HepG2 (cell line): ENCODE measurements around the gene CLCA2.

ENCODE experiments used
- ARNT2 ChIP-seq: sonication (generic); formaldehyde crosslinking; IDR thresholded peaks from 2 replicates; pipeline ENCODE4 v1.8.0; 2022; ENCODE audit warnings: mild to moderate bottlenecking, low read depth, missing genetic modification reagents, moderate library complexity
- CTCF ChIP-seq: sonication (generic); formaldehyde crosslinking; IDR thresholded peaks from 2 replicates; pipeline ENCODE4 v1.5.0; 2020; ENCODE audit warnings: mild to moderate bottlenecking, missing genetic modification reagents, moderate library complexity
- EP300 ChIP-seq, 3 experiments: sonication (generic) in 1 of 3; formaldehyde crosslinking in 1 of 3; IDR thresholded peaks; 2 replicates each; pipeline versions ENCODE4 v1.5.1 to v1.6.1; 2011 to 2020; ENCODE audit warnings: low read depth in 2 of 3, low read length in 2 of 3, borderline replicate concordance in 1 of 3, improper control_type of control experiment in 1 of 3, mild to moderate bottlenecking in 1 of 3, missing genetic modification reagents in 1 of 3, moderate library complexity in 1 of 3
- FOSL1 ChIP-seq: sonication (generic); formaldehyde crosslinking; IDR thresholded peaks from 2 replicates; pipeline ENCODE4 v1.9.0; 2021; ENCODE audit warnings: missing genetic modification reagents, borderline replicate concordance
- HDAC1 ChIP-seq: sonication (generic); formaldehyde crosslinking; IDR thresholded peaks from 2 replicates; pipeline ENCODE4 v1.5.1; 2020; ENCODE audit warnings: mild to moderate bottlenecking, missing genetic modification reagents
- HNF1A ChIP-seq, 2 experiments: sonication (generic) in 1 of 2; formaldehyde crosslinking in 1 of 2; IDR thresholded peaks; 2 replicates each; pipeline versions ENCODE4 v1.4.0 to v1.6.1; 2016 to 2020; ENCODE audit warnings: borderline replicate concordance in 1 of 2, low read depth in 1 of 2, mild to moderate bottlenecking in 1 of 2, missing genetic modification reagents in 1 of 2
- JUNB ChIP-seq: sonication (generic); formaldehyde crosslinking; IDR thresholded peaks from 2 replicates; pipeline ENCODE4 v1.8.0; 2022; ENCODE audit warnings: missing genetic modification reagents, mild to moderate bottlenecking, borderline replicate concordance
- KAT7 ChIP-seq: IDR thresholded peaks from 2 replicates; pipeline ENCODE4 v1.6.1; 2018; ENCODE audit warnings: borderline replicate concordance, missing compliant biosample characterization
- KLF13 ChIP-seq: sonication (generic); formaldehyde crosslinking; IDR thresholded peaks from 2 replicates; pipeline ENCODE4 v1.4.0; 2020; ENCODE audit warnings: mild to moderate bottlenecking, missing genetic modification reagents
- PCBP2 ChIP-seq: fragments of 200-400 bp; formaldehyde crosslinking; optimal IDR thresholded peaks from 2 replicates; pipeline ENCODE3; 2018; ENCODE audit warnings: low read length, low read depth; ENCODE audit not compliant: poor library complexity, severe bottlenecking
- TBP ChIP-seq: sonication (generic); formaldehyde crosslinking; IDR thresholded peaks from 2 replicates; pipeline ENCODE4 v1.5.0; 2020; ENCODE audit warnings: missing genetic modification reagents
- ZFP41 ChIP-seq: sonication (generic); formaldehyde crosslinking; IDR thresholded peaks from 2 replicates; pipeline ENCODE4 v1.4.0; 2020; ENCODE audit warnings: mild to moderate bottlenecking, missing genetic modification reagents, borderline replicate concordance
- TF ChIP-seq, protein P1 (sequence below): IDR thresholded peaks from 2 replicates; pipeline ENCODE4 v1.6.1; 2012; ENCODE audit warnings: inconsistent platforms
- TF ChIP-seq, protein P2 (sequence below): IDR thresholded peaks from 2 replicates; pipeline ENCODE4 v1.6.1; 2016; ENCODE audit warnings: missing compliant biosample characterization, missing genetic modification reagents, borderline replicate concordance

- TF ChIP-seq KLF13 (CRISPR knock-in tag) (no peak), HDAC1 (CRISPR knock-in tag) (no peak), CTCF (CRISPR knock-in tag) (no peak), JUNB (CRISPR knock-in tag) (no peak), ZFP41 (no peak), ARNT2 (no peak), TBP (CRISPR knock-in tag) (no peak), KAT7 (CRISPR knock-in tag) (no peak), EP300 (IDR thresholded peaks at IDR 0.05; ENCODE audit: low read depth in 2 of 2, low read length in 2 of 2) (no peak), EP300 (CRISPR knock-in tag; IDR thresholded peaks at IDR 0.05; ENCODE audit: borderline replicate concordance) (no peak), HNF1A (IDR thresholded peaks at IDR 0.05; ENCODE audit: low read depth) (no peak), HNF1A (CRISPR knock-in tag; IDR thresholded peaks at IDR 0.05; ENCODE audit: borderline replicate concordance) (no peak), FOSL1 (CRISPR knock-in tag) (no peak), PCBP2 (no peak)
- TF ChIP-seq, protein P1, sequence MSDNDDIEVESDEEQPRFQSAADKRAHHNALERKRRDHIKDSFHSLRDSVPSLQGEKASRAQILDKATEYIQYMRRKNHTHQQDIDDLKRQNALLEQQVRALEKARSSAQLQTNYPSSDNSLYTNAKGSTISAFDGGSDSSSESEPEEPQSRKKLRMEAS = no peak
- TF ChIP-seq, protein P2, sequence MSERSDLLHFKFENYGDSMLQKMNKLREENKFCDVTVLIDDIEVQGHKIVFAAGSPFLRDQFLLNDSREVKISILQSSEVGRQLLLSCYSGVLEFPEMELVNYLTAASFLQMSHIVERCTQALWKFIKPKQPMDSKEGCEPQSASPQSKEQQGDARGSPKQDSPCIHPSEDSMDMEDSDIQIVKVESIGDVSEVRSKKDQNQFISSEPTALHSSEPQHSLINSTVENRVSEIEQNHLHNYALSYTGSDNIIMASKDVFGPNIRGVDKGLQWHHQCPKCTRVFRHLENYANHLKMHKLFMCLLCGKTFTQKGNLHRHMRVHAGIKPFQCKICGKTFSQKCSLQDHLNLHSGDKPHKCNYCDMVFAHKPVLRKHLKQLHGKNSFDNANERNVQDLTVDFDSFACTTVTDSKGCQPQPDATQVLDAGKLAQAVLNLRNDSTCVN (CRISPR knock-in tag) = no peak
Observed at GRCh38 chr1:86472152-86472551, 48.2 kb downstream of the CLCA2 start.
